ENCODE results near the gene DLEU7. TPM values are rescaled to one million over a fixed set of nuclear protein-coding genes. Genes with fewer than 3 reads are reported as not detected.

The DLEU7 gene
- total and polyA plus RNA-seq, 4 donors: 0.39 to 0.50 (median 0.48) TPM; not detected in 1

DNA sequence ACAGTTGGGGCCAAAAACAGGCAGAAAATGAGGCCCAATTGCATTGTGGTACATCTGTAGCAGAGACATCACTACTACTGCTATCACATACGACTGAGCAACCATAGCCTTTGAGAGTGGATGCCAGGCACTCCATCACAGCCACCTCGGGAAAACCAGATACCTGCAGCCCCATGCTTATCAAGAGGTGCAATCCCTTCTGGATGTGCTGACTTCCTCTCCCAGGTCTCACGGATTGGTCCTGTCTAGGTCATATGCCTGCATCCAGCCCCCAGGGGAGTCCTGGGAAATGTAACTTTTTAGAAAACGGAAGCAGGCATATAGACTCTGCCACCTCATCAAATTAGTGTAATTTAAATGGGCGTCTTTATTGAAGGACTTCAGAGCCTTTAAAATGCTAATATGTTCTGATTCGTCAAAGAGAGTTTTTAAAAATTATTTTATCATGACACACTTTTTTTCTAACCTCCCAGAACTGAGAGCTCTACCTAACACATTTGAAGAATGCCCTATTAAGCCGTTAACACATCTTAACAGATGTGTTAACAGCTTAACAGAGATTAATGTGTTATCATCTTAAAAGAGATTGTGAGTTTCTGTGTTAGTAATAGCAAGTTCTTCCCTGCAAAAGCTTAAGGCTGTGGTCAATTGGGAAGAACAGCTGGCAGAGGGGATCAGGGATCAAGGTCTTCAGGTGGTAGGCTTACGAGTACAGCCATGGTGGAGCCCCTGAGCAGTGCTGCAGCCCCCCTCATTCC, 63.9 kb downstream of the DLEU7 start:
- WGBS, 2 donors: 90 to 92% methylated on average over 8 of the region's 8 CpGs
- intact Hi-C loops (cut with DNase I): no loop called here
- H3K27me3 ChIP-seq (ENCODE audit: control insufficient read depth in 1 of 2, insufficient read depth in 2 of 2, low read length in 1 of 2): peaks cover 0 to 1% of the 10 kb centered on the region in 2 donors
- H3K4me1 ChIP-seq (ENCODE audit: control insufficient read depth in 1 of 2, insufficient read depth in 2 of 2, low read length in 2 of 2): no peaks in the 10 kb centered on the region
- no peak for ATAC-seq (ENCODE audit: low FRiP score)
- no peak overlapping the region for H3K27ac ChIP-seq (ENCODE audit: low read depth in 1 of 2, low read length in 2 of 2)
- no peak for DNase-seq
- H3K36me3 ChIP-seq (ENCODE audit: control insufficient read depth in 1 of 2, insufficient read depth in 2 of 2, low read length in 1 of 2): no peaks in the 10 kb centered on the region
- H3K4me3 ChIP-seq (ENCODE audit: low read length in 2 of 2): no peak overlapping the region
- H3K9me3 ChIP-seq (ENCODE audit: control insufficient read depth, low read length): peaks cover 1% of the 10 kb centered on the region

Other genes starting within 250 kb of the DLEU7 start
- gene RNASEH2B, start 66.1 kb upstream of the DLEU7 start, total RNA-seq: 10 to 100 TPM; 27.7 to 36.6 TPM
- 10 to 100 TPM; 46.5 to 72.0 TPM for gene RNASEH2B, start 66.1 kb upstream of the DLEU7 start, polyA plus RNA-seq

Data from aorta (tissue), 5 donors.